Kidney epithelial cell (primary cell): ENCODE data around the gene KCNMA1. TPM values are rescaled to one million over a fixed set of nuclear protein-coding genes. Genes with fewer than 3 reads are reported as not detected.

Source experiments
- DNase-seq: peaks from one replicate; pipeline ENCODE4 v3.0.0-alpha.2; 2010; ENCODE audit warnings: low read depth
- H3K27me3 ChIP-seq: 2 replicates; pipeline ENCODE4 v1.6.0; 2011; ENCODE audit warnings: low read length; ENCODE audit not compliant: control insufficient read depth, insufficient read depth
- H3K36me3 ChIP-seq: 2 replicates; pipeline ENCODE4 v1.5.1; 2011; ENCODE audit warnings: low read length; ENCODE audit not compliant: control insufficient read depth, insufficient read depth
- H3K4me3 ChIP-seq: 2 replicates; pipeline ENCODE4 v1.5.1; 2011; ENCODE audit warnings: low read depth, mild to moderate bottlenecking, control low read depth, low read length
- CTCF ChIP-seq: IDR thresholded peaks from 2 replicates; pipeline ENCODE4 v1.5.1; 2011; ENCODE audit warnings: mild to moderate bottlenecking, moderate library complexity, low read length, control low read depth, inconsistent platforms; ENCODE audit not compliant: insufficient read depth, poor library complexity, severe bottlenecking
- total RNA-seq: library from RNA; depleted of rRNA; stranded (reverse); fragments of >200 nt; gene quantifications from 2 replicates; pipeline ENCODE4 v1.2.3, GENCODE V29; 2015

The KCNMA1 gene
- total RNA-seq, 1 donor from 2014 or later, result 18.9 TPM

- H3K27me3 ChIP-seq, result no peaks in the 10 kb centered on the region
- no peak overlapping the region for H3K4me3 ChIP-seq
- no peak for TF ChIP-seq CTCF
- no peak for DNase-seq
- no peaks in the 10 kb centered on the region for H3K36me3 ChIP-seq
Observed at GRCh38 chr10:77539147-77539935, 98.3 kb downstream of the KCNMA1 start.

GRCh38 chr10:77537720-77538373 is 99.8 kb downstream of the KCNMA1 start:
- Histone ChIP-seq H3K36me3 (no peaks in the 10 kb centered on the region), H3K4me3 (no peak overlapping the region), H3K27me3 (no peaks in the 10 kb centered on the region)
- DNase-seq, result no peak
- TF ChIP-seq CTCF, result no peak

- no peak for DNase-seq
- Histone ChIP-seq H3K4me3 (no peak overlapping the region), H3K36me3 (no peaks in the 10 kb centered on the region), H3K27me3 (no peaks in the 10 kb centered on the region)
- TF ChIP-seq CTCF, result no peak
Observed at GRCh38 chr10:77537071-77537470, 100.5 kb downstream of the KCNMA1 start.

GRCh38 chr10:77533887-77534278 is 103.7 kb downstream of the KCNMA1 start:
- no peak for DNase-seq
- TF ChIP-seq CTCF, result no peak
- Histone ChIP-seq H3K4me3 (no peak overlapping the region), H3K27me3 (no peaks in the 10 kb centered on the region), H3K36me3 (no peaks in the 10 kb centered on the region)

- no peaks in the 10 kb centered on the region for H3K27me3 ChIP-seq
- H3K36me3 ChIP-seq, result no peaks in the 10 kb centered on the region
- DNase-seq, result no peak
- H3K4me3 ChIP-seq, result no peak overlapping the region
- no peak for TF ChIP-seq CTCF
Observed at GRCh38 chr10:77533146-77533886, 104.3 kb downstream of the KCNMA1 start.
